Activated CD8-positive, alpha-beta T cell treated with anti-CD3 and anti-CD28 coated beads for 36 hours (primary cell): ENCODE measurements around the gene ZNF823. TPM values are rescaled to one million over a fixed set of nuclear protein-coding genes. Genes with fewer than 3 reads are reported as not detected.

Experiments
- ATAC-seq: fragments of 200-7000 bp; cut with Tn5 transposase; one replicate; pipeline ENCODE4 v1.10.0; 2021; ENCODE audit warnings: mild to moderate bottlenecking, moderate library complexity
- CTCF ChIA-PET: fragments of 350-600 bp; sonication (Branson Sonifier 250); formaldehyde crosslinking; loops from one replicate; lab custom pipeline; 2021; ENCODE audit warnings: antibody characterized with exemption; lab: Charles Lee
- POLR2A ChIA-PET: fragments of 350-600 bp; sonication (Branson Sonifier 250); formaldehyde crosslinking; loops from one replicate; lab custom pipeline; 2021; ENCODE audit warnings: antibody characterized with exemption; lab: Charles Lee
- DNase-seq: peaks from one replicate; pipeline ENCODE4 v3.0.0-alpha.2; 2020
- H3K27ac Mint-ChIP-seq: one replicate; pipeline ENCODE4 v1.8.0; 2021; ENCODE audit warnings: mild to moderate bottlenecking, mixed read lengths
- H3K27me3 Mint-ChIP-seq: one replicate; pipeline ENCODE4 v1.8.0; 2021; ENCODE audit warnings: mixed read lengths
- H3K36me3 Mint-ChIP-seq: one replicate; pipeline ENCODE4 v1.8.0; 2021; ENCODE audit warnings: low read depth, mixed read lengths
- H3K4me1 Mint-ChIP-seq: one replicate; pipeline ENCODE4 v1.8.0; 2021; ENCODE audit warnings: low read depth, mixed read lengths
- H3K4me3 Mint-ChIP-seq: one replicate; pipeline ENCODE4 v1.8.0; 2021; ENCODE audit warnings: mild to moderate bottlenecking, moderate library complexity, mixed read lengths
- H3K9me3 Mint-ChIP-seq: one replicate; pipeline ENCODE4 v1.8.0; 2021; ENCODE audit warnings: mixed read lengths
- intact Hi-C: fragments of 100-400 bp; cut with micrococcal nuclease; formaldehyde crosslinking; loops from one replicate; pipeline ENCODE4 v1.10.0; 2022
- total RNA-seq, 2 experiments: library from RNA; stranded (reverse); gene quantifications; one replicate each; pipeline ENCODE4 v1.2.3, GENCODE V29; 2021
- TF ChIP-seq, protein P1 (sequence below): fragments of 200-600 bp; IDR thresholded peaks from one replicate; pipeline ENCODE4 v1.8.0; 2022; ENCODE audit warnings: antibody characterized with exemption, mild to moderate bottlenecking

Gene ZNF823
- total RNA-seq, 2 experiments from 2014 or later: 3.3 to 3.9 TPM

DNA sequence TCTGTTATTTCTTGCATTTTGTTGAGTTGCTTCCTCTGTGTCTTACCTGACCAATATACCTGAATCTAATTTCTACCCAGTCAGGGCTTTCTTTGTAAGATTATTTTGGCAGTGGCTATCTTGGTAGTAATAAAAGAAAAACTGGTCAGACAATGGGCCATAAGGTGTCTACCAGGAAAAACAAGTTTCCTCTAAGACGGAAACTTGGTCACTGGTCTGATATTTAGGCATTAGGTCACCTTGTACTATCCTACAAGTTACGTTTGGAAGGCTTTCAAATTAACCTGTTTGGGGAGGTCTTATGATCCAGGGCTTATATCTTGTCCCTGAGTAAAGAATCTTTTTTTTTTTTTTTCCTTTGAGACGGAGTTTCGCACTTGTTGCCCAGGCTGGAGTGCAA is 9.2 kb downstream of the ZNF823 start:
- POLR2A ChIA-PET: no interaction called here
- CTCF ChIA-PET: no interaction called here
- ATAC-seq (no peak), DNase-seq (no peak)
- intact Hi-C loops: no loop called here
- H3K9me3 Mint-ChIP-seq: peaks cover 12% of the 10 kb centered on the region
- peaks cover 37% of the 10 kb centered on the region for H3K36me3 Mint-ChIP-seq
- H3K4me1 Mint-ChIP-seq: peaks cover 3% of the 10 kb centered on the region
- no peak overlapping the region for H3K27ac Mint-ChIP-seq
- no peak overlapping the region for H3K4me3 Mint-ChIP-seq
- no peaks in the 10 kb centered on the region for H3K27me3 Mint-ChIP-seq
- TF ChIP-seq, protein P1, sequence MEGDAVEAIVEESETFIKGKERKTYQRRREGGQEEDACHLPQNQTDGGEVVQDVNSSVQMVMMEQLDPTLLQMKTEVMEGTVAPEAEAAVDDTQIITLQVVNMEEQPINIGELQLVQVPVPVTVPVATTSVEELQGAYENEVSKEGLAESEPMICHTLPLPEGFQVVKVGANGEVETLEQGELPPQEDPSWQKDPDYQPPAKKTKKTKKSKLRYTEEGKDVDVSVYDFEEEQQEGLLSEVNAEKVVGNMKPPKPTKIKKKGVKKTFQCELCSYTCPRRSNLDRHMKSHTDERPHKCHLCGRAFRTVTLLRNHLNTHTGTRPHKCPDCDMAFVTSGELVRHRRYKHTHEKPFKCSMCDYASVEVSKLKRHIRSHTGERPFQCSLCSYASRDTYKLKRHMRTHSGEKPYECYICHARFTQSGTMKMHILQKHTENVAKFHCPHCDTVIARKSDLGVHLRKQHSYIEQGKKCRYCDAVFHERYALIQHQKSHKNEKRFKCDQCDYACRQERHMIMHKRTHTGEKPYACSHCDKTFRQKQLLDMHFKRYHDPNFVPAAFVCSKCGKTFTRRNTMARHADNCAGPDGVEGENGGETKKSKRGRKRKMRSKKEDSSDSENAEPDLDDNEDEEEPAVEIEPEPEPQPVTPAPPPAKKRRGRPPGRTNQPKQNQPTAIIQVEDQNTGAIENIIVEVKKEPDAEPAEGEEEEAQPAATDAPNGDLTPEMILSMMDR: no peak

- POLR2A ChIA-PET: no interaction called here
- H3K27me3 Mint-ChIP-seq: no peaks in the 10 kb centered on the region
- H3K36me3 Mint-ChIP-seq: peaks cover 62% of the 10 kb centered on the region
- H3K4me3 Mint-ChIP-seq: no peak overlapping the region
- no peaks in the 10 kb centered on the region for H3K4me1 Mint-ChIP-seq
- ATAC-seq (no peak), DNase-seq (no peak)
- CTCF ChIA-PET: no interaction called here
- H3K27ac Mint-ChIP-seq: no peak overlapping the region
- intact Hi-C loops: no loop called here
- TF ChIP-seq, protein P1: no peak
- H3K9me3 Mint-ChIP-seq: peaks cover 47% of the 10 kb centered on the region
Measured at GRCh38 chr19:11722414-11722813, 16.3 kb downstream of the ZNF823 start.

DNA sequence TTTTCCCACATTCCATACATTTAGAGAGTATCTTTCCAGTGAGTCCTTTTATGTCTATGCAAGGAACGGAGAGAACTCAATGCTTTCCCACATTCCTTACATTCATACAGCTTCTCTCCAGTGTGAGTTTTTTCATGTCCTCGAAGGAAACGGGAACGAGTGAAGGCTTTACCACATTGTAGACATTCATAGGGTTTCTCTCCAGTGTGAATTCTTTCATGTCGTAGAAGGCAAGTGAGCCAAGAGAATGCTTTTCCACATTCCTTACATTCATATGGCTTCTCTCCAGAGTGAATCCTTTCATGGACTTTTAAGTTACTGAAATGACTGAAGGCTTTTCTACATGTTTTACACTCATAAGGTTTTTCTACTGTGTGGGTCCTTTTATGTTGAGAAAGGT is 17.1 kb downstream of the ZNF823 start:
- Mint-ChIP-seq H3K4me1 (no peaks in the 10 kb centered on the region), H3K9me3 (peaks cover 48% of the 10 kb centered on the region), H3K4me3 (no peak overlapping the region), H3K27ac (no peak overlapping the region), H3K27me3 (no peaks in the 10 kb centered on the region), H3K36me3 (peaks cover 60% of the 10 kb centered on the region)
- ChIA-PET CTCF (no interaction called here), POLR2A (no interaction called here)
- ATAC-seq (no peak), DNase-seq (no peak)
- intact Hi-C loops: no loop called here
- TF ChIP-seq, protein P1: no peak

DNA sequence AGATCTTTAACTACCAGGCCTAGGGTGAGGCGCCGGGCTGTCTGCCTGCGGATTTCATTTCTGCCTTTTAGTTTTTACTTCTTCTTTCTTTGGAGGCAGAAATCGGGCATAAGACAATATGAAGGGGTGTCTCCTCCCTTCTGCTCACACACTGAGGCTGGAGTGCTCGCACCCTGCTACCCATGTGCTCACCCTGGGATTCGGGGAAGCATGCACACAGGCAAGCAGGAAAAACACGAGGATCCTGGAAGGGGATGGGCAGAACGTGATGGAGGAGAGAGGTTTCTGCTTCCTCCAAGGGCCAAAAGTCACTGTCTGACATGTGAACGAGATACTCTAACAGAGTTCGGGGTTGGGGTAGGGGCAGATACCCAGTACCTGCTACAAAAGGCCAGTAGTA is 28.4 kb downstream of the ZNF823 start:
- DNase-seq (no peak), ATAC-seq (no peak)
- H3K36me3 Mint-ChIP-seq: no peaks in the 10 kb centered on the region
- H3K27me3 Mint-ChIP-seq: peaks cover 2% of the 10 kb centered on the region
- TF ChIP-seq, protein P1: no peak
- no peak overlapping the region for H3K27ac Mint-ChIP-seq
- intact Hi-C loops: no loop called here
- ChIA-PET POLR2A (no interaction called here), CTCF (interaction anchor here (0.7 kb wide), 1 partner anchor 10 kb away, joined by 3 read pairs; no protein-coding TSS in a partner anchor)
- H3K4me3 Mint-ChIP-seq: no peak overlapping the region
- H3K4me1 Mint-ChIP-seq: no peaks in the 10 kb centered on the region
- H3K9me3 Mint-ChIP-seq: peaks cover 2% of the 10 kb centered on the region

DNA sequence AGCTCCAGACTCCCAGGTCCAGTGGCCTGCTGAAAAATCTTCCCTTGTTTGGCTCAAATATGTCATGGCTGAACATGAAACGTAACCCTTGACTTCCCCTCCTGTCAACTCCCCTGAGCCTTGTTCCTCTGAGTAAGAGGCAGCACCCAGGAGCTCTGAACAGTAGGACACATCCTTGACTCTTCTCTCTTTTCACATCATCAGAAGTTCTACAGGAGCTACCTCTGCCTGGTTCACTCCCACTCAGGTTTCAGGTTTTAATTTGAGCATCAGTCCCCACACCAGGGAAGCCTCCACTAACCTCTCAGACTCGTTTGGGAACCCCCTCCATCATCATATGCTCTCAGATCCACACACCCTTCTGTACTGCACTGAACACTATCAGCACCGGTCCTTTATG is 30.3 kb downstream of the ZNF823 start:
- TF ChIP-seq, protein P1: no peak
- DNase-seq (no peak), ATAC-seq (no peak)
- ChIA-PET CTCF (interaction anchor here (1.2 kb wide), 1 partner anchor 89 kb away, joined by 4 read pairs; no protein-coding TSS in a partner anchor), POLR2A (no interaction called here)
- H3K9me3 Mint-ChIP-seq: no peaks in the 10 kb centered on the region
- intact Hi-C loops: no loop called here
- no peak overlapping the region for H3K27ac Mint-ChIP-seq
- H3K4me3 Mint-ChIP-seq: no peak overlapping the region
- peaks cover 2% of the 10 kb centered on the region for H3K27me3 Mint-ChIP-seq
- no peaks in the 10 kb centered on the region for H3K4me1 Mint-ChIP-seq
- no peaks in the 10 kb centered on the region for H3K36me3 Mint-ChIP-seq
